Measurements from ENCODE around the gene NSD1. TPM values are rescaled to one million over a fixed set of nuclear protein-coding genes. Genes with fewer than 3 reads are reported as not detected.

The NSD1 gene
- total and polyA plus RNA-seq, 10 of the 15 experiments (the other 5 are each of a cell fraction or from before 2014, with no cell fraction given) = 7.0 to 57.9 (median 30.4) TPM

DNA sequence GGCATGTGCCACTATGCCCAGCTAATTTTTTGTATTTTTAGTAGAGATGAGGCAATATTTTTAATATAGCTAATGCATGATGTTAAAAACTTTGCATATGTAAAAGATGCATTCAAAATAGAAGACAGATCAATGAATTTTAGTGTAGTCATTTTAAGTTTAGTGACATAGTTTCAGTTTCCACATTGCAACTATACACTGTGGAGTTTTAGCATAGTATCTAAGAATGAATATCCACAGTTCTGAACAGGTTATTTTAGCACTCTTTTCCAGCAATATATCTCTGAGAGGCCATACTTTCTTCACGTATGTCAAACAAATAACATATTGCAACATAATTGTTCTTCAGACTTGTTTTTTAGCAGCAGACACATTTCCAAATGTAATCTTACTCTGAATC, 130.6 kb downstream of the NSD1 start:
- Histone ChIP-seq H3K36me3 (ENCODE audit: control insufficient read depth in 2 of 2, insufficient read depth in 2 of 2, low read length in 1 of 2) (peaks cover 11 to 34% of the 10 kb centered on the region in 2 experiments), H2AFZ (ENCODE audit: control insufficient read depth, low read depth, low read length) (no peak overlapping the region), H3K9me3 (replicated peaks; ENCODE audit: control insufficient read depth, insufficient read depth, low read length) (no peaks in the 10 kb centered on the region), H3K4me1 (ENCODE audit: control insufficient read depth, insufficient read depth, low read length) (no peaks in the 10 kb centered on the region), H3K27me3 (replicated peaks in 1 of 2; ENCODE audit: control insufficient read depth in 2 of 2, insufficient read depth in 2 of 2, low read length in 1 of 2) (no peaks in the 10 kb centered on the region), H3K4me2 (ENCODE audit: control insufficient read depth, insufficient read depth) (no peak overlapping the region), H3K4me3 (no peak overlapping the region), H4K20me1 (ENCODE audit: control insufficient read depth, insufficient read depth) (no peaks in the 10 kb centered on the region), H3K79me2 (ENCODE audit: control insufficient read depth, insufficient read depth, low read length) (no peaks in the 10 kb centered on the region), H3K9ac (ENCODE audit: control insufficient read depth, insufficient read depth, low read length) (no peak overlapping the region), H3K27ac (ENCODE audit: control insufficient read depth, insufficient read depth) (no peak overlapping the region)
- FAIRE-seq (no peak), DNase-seq (ENCODE audit: low read depth, low spot score) (no peak), ATAC-seq (no peak)
- CTCF ChIA-PET = interaction anchor here (1.0 to 2.7 kb wide), 6 partner anchors 9 to 152 kb away, joined by 4 to 13 read pairs (median 5); no protein-coding TSS in a partner anchor
- 100% methylated on average over 1 of the region's 1 CpG for WGBS (ENCODE audit: insufficient coverage, insufficient replicate concordance, low lambda C conversion rate, missing lambda C conversion rate)
- in situ Hi-C loops (cut with MboI) (no loop called here), intact Hi-C loops (cut with micrococcal nuclease; ENCODE audit: unreplicated experiment) (loop anchor here (5.0 kb wide), 1 partner anchor 152 kb away; no protein-coding TSS in a partner anchor)
- SMC1A ChIA-PET (ENCODE audit: uncharacterized antibody, unreplicated experiment) = interaction anchor here (1.0 to 3.0 kb wide), 5 partner anchors 9 to 150 kb away, joined by 3 to 11 read pairs (median 3); no protein-coding TSS in a partner anchor
- no peak for TF ChIP-seq GABPA (IDR thresholded peaks at IDR 0.05; ENCODE audit: low read depth)
- TF ChIP-seq MTA3 (IDR thresholded peaks at IDR 0.05; ENCODE audit: borderline replicate concordance, low read length) = no peak
- TF ChIP-seq LARP7 (IDR thresholded peaks at IDR 0.05) = no peak
- POLR2A ChIA-PET = interaction anchor here (0.7 kb wide), 1 partner anchor 13 kb away, joined by 8 read pairs; no protein-coding TSS in a partner anchor
- RAD21 ChIA-PET (ENCODE audit: unreplicated experiment) = interaction anchor here (0.9 to 1.2 kb wide), 2 partner anchors 125 to 150 kb away, joined by 3 to 4 read pairs; no protein-coding TSS in a partner anchor
- BruUV-seq (replicated peaks) = no TSS peak

DNA sequence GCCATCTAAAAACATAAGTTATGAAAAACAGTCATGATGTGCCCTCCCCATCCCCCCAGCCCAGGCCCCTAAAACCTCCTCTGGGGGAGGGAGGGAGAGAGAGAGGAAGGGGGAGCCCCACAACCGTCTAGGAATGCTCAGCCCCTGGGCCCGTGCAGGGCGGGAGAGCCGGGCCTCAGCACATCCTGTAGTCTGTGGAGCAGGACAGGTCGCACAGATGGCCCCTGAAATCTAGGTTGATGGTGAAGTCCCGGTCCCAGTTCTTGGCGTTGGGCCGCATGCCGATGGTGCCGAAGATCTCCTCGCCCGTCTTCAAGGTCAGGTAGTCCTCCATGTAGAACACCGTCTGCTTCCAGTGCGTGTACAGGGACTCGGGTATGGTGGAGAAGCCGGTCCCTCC, 131.8 kb downstream of the NSD1 start:
- Histone ChIP-seq H3K79me2 (ENCODE audit: control insufficient read depth, insufficient read depth, low read length) (no peaks in the 10 kb centered on the region), H3K4me1 (ENCODE audit: control insufficient read depth, insufficient read depth, low read length) (no peaks in the 10 kb centered on the region), H3K4me3 (no peak overlapping the region), H4K20me1 (ENCODE audit: control insufficient read depth, insufficient read depth) (no peaks in the 10 kb centered on the region), H3K9me3 (replicated peaks; ENCODE audit: control insufficient read depth, insufficient read depth, low read length) (no peaks in the 10 kb centered on the region), H3K36me3 (ENCODE audit: control insufficient read depth in 2 of 2, insufficient read depth in 2 of 2, low read length in 1 of 2) (peaks cover 11 to 23% of the 10 kb centered on the region in 2 experiments), H3K9ac (ENCODE audit: control insufficient read depth, insufficient read depth, low read length) (no peak overlapping the region), H3K27me3 (replicated peaks in 1 of 2; ENCODE audit: control insufficient read depth in 2 of 2, insufficient read depth in 2 of 2, low read length in 1 of 2) (no peaks in the 10 kb centered on the region), H3K4me2 (ENCODE audit: control insufficient read depth, insufficient read depth) (no peak overlapping the region), H2AFZ (ENCODE audit: control insufficient read depth, low read depth, low read length) (no peak overlapping the region), H3K27ac (ENCODE audit: control insufficient read depth, insufficient read depth) (no peak overlapping the region)
- no TSS peak for BruUV-seq (replicated peaks)
- 97% methylated on average over 16 of the region's 16 CpGs for WGBS (ENCODE audit: insufficient coverage, insufficient replicate concordance, low lambda C conversion rate, missing lambda C conversion rate)
- POLR2A ChIA-PET = no interaction called here
- intact Hi-C loops (cut with micrococcal nuclease; ENCODE audit: unreplicated experiment) (no loop called here), in situ Hi-C loops (cut with MboI) (no loop called here)
- RAD21 ChIA-PET (ENCODE audit: unreplicated experiment) = interaction anchor here (1.2 kb wide), 1 partner anchor 152 kb away, joined by 3 read pairs; no protein-coding TSS in a partner anchor
- ATAC-seq (no peak), FAIRE-seq (no peak), DNase-seq (ENCODE audit: low read depth, low spot score) (no peak)
- CTCF ChIA-PET = no interaction called here
- SMC1A ChIA-PET (ENCODE audit: uncharacterized antibody, unreplicated experiment) = interaction anchor here (1.5 to 1.9 kb wide), 3 partner anchors 8 to 152 kb away, joined by 3 to 5 read pairs (median 3); no protein-coding TSS in a partner anchor
- TF ChIP-seq TAF1 (IDR thresholded peaks at IDR 0.05; ENCODE audit: borderline replicate concordance, low read depth, low read length) (no peak), USF1 (IDR thresholded peaks at IDR 0.05; ENCODE audit: borderline replicate concordance, extremely low read length, insufficient read depth, low read depth, low read length) (no peak), ZNF217 (IDR thresholded peaks at IDR 0.05) (no peak), CREM (IDR thresholded peaks at IDR 0.05; ENCODE audit: low read depth) (no peak), LARP7 (IDR thresholded peaks at IDR 0.05) (no peak), POLR2AphosphoS2 (IDR thresholded peaks at IDR 0.05; ENCODE audit: low read depth, low read length) (no peak), EGR1 (IDR thresholded peaks at IDR 0.05; ENCODE audit: borderline replicate concordance in 1 of 2, low read depth in 2 of 2, low read length in 2 of 2) (no peak), ZNF24 (IDR thresholded peaks at IDR 0.05) (no peak), NR2F1 (conservative IDR thresholded peaks at IDR 0.05) (no peak), USF2 (IDR thresholded peaks at IDR 0.05; ENCODE audit: borderline replicate concordance, low read depth, low read length) (no peak), NFXL1 (IDR thresholded peaks at IDR 0.05; ENCODE audit: borderline replicate concordance) (no peak)
- TF ChIP-seq, protein P1, sequence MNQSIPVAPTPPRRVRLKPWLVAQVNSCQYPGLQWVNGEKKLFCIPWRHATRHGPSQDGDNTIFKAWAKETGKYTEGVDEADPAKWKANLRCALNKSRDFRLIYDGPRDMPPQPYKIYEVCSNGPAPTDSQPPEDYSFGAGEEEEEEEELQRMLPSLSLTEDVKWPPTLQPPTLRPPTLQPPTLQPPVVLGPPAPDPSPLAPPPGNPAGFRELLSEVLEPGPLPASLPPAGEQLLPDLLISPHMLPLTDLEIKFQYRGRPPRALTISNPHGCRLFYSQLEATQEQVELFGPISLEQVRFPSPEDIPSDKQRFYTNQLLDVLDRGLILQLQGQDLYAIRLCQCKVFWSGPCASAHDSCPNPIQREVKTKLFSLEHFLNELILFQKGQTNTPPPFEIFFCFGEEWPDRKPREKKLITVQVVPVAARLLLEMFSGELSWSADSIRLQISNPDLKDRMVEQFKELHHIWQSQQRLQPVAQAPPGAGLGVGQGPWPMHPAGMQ (IDR thresholded peaks at IDR 0.05; ENCODE audit: borderline replicate concordance) = no peak
